ENCODE data around the gene MICALL2. TPM values are rescaled to one million over a fixed set of nuclear protein-coding genes. Genes with fewer than 3 reads are reported as not detected.

Gene MICALL2
- polyA plus RNA-seq, 1 donor from 2014 or later, result 12.8 TPM

- no peaks in the 10 kb centered on the region for H3K9me3 ChIP-seq (ENCODE audit: low read length)
These were observed 20.4 kb downstream of the MICALL2 start for GRCh38 chr7:1438821-1439220.

GRCh38 chr7:1438208-1438607, 21.1 kb downstream of the MICALL2 start:
- TF ChIP-seq REST (IDR thresholded peaks at IDR 0.05; ENCODE audit: borderline replicate concordance), result no peak
- no peak for TF ChIP-seq RAD21 (conservative IDR thresholded peaks at IDR 0.05)
- no peak for TF ChIP-seq MXI1 (conservative IDR thresholded peaks at IDR 0.05; ENCODE audit: poor library complexity, severe bottlenecking)
- no peak for TF ChIP-seq TAF1 (IDR thresholded peaks at IDR 0.05; ENCODE audit: low read depth)
- no peak for TF ChIP-seq EP300 (conservative IDR thresholded peaks at IDR 0.05; ENCODE audit: poor library complexity, severe bottlenecking)
- no peak for TF ChIP-seq POLR2AphosphoS5 (IDR thresholded peaks at IDR 0.05)
- no peak for TF ChIP-seq SMC3 (conservative IDR thresholded peaks at IDR 0.05; ENCODE audit: poor library complexity)
- TF ChIP-seq EZH2 (IDR thresholded peaks at IDR 0.05; ENCODE audit: borderline replicate concordance, insufficient read depth, low read length, poor library complexity, severe bottlenecking), result no peak
- no peak for TF ChIP-seq CTCF (IDR thresholded peaks at IDR 0.05; ENCODE audit: poor library complexity, severe bottlenecking)
- H3K27me3 ChIP-seq (ENCODE audit: insufficient read depth, low read depth, low read length), result no peaks in the 10 kb centered on the region
- no peak overlapping the region for H3K4me3 ChIP-seq (ENCODE audit: low read length)
- no peaks in the 10 kb centered on the region for H3K9me3 ChIP-seq (ENCODE audit: low read length)
- no peak overlapping the region for H2AFZ ChIP-seq (ENCODE audit: low read depth, low read length)
- no peaks in the 10 kb centered on the region for H3K79me2 ChIP-seq (replicated peaks; ENCODE audit: insufficient read depth, low read length)
- H3F3A ChIP-seq (ENCODE audit: insufficient read depth, low read length, poor library complexity, severe bottlenecking), result no peaks in the 10 kb centered on the region
- H3K9ac ChIP-seq (ENCODE audit: low read length), result no peak overlapping the region
- H3K9me2 ChIP-seq (ENCODE audit: insufficient read depth, low read length), result no peaks in the 10 kb centered on the region
- H3K36me3 ChIP-seq (ENCODE audit: insufficient read depth, low read length), result no peaks in the 10 kb centered on the region
- no peaks in the 10 kb centered on the region for H4K20me1 ChIP-seq (ENCODE audit: insufficient read depth)
- H3K27ac ChIP-seq (ENCODE audit: low read length), result no peak overlapping the region
- no peak overlapping the region for H3K4me2 ChIP-seq (ENCODE audit: low read length)

More at GRCh38 chr7:1438821-1439220, 20.4 kb downstream of the MICALL2 start:
- H3K27me3 ChIP-seq (ENCODE audit: insufficient read depth, low read depth, low read length), result no peaks in the 10 kb centered on the region
- no peak overlapping the region for H3K9ac ChIP-seq (ENCODE audit: low read length)
- H3K27ac ChIP-seq (ENCODE audit: low read length), result no peak overlapping the region
- H3K4me2 ChIP-seq (ENCODE audit: low read length), result no peak overlapping the region
- TF ChIP-seq REST (IDR thresholded peaks at IDR 0.05; ENCODE audit: borderline replicate concordance), result no peak
- no peaks in the 10 kb centered on the region for H3K36me3 ChIP-seq (ENCODE audit: insufficient read depth, low read length)
- H3K4me3 ChIP-seq (ENCODE audit: low read length), result no peak overlapping the region
- no peaks in the 10 kb centered on the region for H3K9me2 ChIP-seq (ENCODE audit: insufficient read depth, low read length)
- H3K79me2 ChIP-seq (replicated peaks; ENCODE audit: insufficient read depth, low read length), result no peaks in the 10 kb centered on the region
- H4K20me1 ChIP-seq (ENCODE audit: insufficient read depth), result no peaks in the 10 kb centered on the region
- H3F3A ChIP-seq (ENCODE audit: insufficient read depth, low read length, poor library complexity, severe bottlenecking), result no peaks in the 10 kb centered on the region
- H2AFZ ChIP-seq (ENCODE audit: low read depth, low read length), result no peak overlapping the region

Data from neural cell (in vitro differentiated cells).